ENCODE results near the gene AOPEP. TPM values are rescaled to one million over a fixed set of nuclear protein-coding genes. Genes with fewer than 3 reads are reported as not detected.

The AOPEP gene
- polyA plus RNA-seq, 1 donor from 2014 or later, result 10.0 TPM

DNA sequence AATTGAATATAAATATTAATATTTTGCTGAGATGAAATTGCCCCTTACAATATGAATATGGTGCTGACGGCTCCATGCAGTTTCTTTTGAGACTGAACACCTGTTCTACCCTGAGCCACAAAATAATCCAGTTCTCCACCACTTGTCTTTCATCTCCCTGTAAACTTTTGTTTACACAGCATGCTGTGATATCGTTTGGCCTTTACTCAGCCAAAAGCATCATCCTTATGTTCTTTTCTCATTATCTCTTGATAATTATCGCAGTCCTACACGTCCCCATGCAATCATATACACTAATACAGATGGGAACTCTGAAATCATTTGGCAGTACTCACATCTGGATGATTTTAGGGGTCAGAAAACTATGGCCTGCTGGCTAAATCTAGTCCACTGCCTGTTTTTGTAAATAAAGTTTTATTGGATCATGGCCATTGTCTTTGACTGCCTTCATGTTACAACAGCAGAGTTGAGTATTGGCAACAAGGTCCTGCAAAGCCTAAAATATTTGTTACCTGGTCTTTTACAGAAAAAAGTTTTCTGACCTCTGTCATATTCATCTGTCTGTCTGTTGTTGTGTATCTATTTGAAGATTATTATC is 53.3 kb downstream of the AOPEP start:
- Histone ChIP-seq H3K9ac (ENCODE audit: low read length) (no peak overlapping the region), H2AFZ (ENCODE audit: low read depth, low read length) (no peak overlapping the region), H3K36me3 (ENCODE audit: insufficient read depth, low read length) (no peaks in the 10 kb centered on the region), H4K20me1 (ENCODE audit: insufficient read depth) (no peaks in the 10 kb centered on the region), H3K9me3 (ENCODE audit: low read length) (no peaks in the 10 kb centered on the region), H3K27ac (ENCODE audit: low read length) (peak overlapping the region; percentile 76), H3K4me2 (ENCODE audit: low read length) (peak overlapping the region; percentile 46), H3K4me3 (ENCODE audit: low read length) (peak overlapping the region; percentile 51), H3K79me2 (replicated peaks; ENCODE audit: insufficient read depth, low read length) (no peaks in the 10 kb centered on the region), H3F3A (ENCODE audit: insufficient read depth, low read length, poor library complexity, severe bottlenecking) (no peaks in the 10 kb centered on the region), H3K27me3 (ENCODE audit: insufficient read depth, low read depth, low read length) (no peaks in the 10 kb centered on the region), H3K9me2 (ENCODE audit: insufficient read depth, low read length) (no peaks in the 10 kb centered on the region)
- TF ChIP-seq EZH2 (IDR thresholded peaks at IDR 0.05; ENCODE audit: borderline replicate concordance, insufficient read depth, low read length, poor library complexity, severe bottlenecking), result no peak
- no peak for TF ChIP-seq POLR2AphosphoS5 (IDR thresholded peaks at IDR 0.05)
- no peak for TF ChIP-seq TAF1 (IDR thresholded peaks at IDR 0.05; ENCODE audit: low read depth)
- TF ChIP-seq SMC3 (conservative IDR thresholded peaks at IDR 0.05; ENCODE audit: poor library complexity), result no peak
- TF ChIP-seq, protein P1, sequence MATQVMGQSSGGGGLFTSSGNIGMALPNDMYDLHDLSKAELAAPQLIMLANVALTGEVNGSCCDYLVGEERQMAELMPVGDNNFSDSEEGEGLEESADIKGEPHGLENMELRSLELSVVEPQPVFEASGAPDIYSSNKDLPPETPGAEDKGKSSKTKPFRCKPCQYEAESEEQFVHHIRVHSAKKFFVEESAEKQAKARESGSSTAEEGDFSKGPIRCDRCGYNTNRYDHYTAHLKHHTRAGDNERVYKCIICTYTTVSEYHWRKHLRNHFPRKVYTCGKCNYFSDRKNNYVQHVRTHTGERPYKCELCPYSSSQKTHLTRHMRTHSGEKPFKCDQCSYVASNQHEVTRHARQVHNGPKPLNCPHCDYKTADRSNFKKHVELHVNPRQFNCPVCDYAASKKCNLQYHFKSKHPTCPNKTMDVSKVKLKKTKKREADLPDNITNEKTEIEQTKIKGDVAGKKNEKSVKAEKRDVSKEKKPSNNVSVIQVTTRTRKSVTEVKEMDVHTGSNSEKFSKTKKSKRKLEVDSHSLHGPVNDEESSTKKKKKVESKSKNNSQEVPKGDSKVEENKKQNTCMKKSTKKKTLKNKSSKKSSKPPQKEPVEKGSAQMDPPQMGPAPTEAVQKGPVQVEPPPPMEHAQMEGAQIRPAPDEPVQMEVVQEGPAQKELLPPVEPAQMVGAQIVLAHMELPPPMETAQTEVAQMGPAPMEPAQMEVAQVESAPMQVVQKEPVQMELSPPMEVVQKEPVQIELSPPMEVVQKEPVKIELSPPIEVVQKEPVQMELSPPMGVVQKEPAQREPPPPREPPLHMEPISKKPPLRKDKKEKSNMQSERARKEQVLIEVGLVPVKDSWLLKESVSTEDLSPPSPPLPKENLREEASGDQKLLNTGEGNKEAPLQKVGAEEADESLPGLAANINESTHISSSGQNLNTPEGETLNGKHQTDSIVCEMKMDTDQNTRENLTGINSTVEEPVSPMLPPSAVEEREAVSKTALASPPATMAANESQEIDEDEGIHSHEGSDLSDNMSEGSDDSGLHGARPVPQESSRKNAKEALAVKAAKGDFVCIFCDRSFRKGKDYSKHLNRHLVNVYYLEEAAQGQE (IDR thresholded peaks at IDR 0.05; ENCODE audit: borderline replicate concordance), result no peak
- TF ChIP-seq EP300 (conservative IDR thresholded peaks at IDR 0.05; ENCODE audit: poor library complexity, severe bottlenecking), result no peak
- no peak for TF ChIP-seq RAD21 (conservative IDR thresholded peaks at IDR 0.05)
- TF ChIP-seq MXI1 (conservative IDR thresholded peaks at IDR 0.05; ENCODE audit: poor library complexity, severe bottlenecking), result no peak
- TF ChIP-seq, protein P2, sequence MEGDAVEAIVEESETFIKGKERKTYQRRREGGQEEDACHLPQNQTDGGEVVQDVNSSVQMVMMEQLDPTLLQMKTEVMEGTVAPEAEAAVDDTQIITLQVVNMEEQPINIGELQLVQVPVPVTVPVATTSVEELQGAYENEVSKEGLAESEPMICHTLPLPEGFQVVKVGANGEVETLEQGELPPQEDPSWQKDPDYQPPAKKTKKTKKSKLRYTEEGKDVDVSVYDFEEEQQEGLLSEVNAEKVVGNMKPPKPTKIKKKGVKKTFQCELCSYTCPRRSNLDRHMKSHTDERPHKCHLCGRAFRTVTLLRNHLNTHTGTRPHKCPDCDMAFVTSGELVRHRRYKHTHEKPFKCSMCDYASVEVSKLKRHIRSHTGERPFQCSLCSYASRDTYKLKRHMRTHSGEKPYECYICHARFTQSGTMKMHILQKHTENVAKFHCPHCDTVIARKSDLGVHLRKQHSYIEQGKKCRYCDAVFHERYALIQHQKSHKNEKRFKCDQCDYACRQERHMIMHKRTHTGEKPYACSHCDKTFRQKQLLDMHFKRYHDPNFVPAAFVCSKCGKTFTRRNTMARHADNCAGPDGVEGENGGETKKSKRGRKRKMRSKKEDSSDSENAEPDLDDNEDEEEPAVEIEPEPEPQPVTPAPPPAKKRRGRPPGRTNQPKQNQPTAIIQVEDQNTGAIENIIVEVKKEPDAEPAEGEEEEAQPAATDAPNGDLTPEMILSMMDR (IDR thresholded peaks at IDR 0.05; ENCODE audit: poor library complexity, severe bottlenecking), result no peak

DNA sequence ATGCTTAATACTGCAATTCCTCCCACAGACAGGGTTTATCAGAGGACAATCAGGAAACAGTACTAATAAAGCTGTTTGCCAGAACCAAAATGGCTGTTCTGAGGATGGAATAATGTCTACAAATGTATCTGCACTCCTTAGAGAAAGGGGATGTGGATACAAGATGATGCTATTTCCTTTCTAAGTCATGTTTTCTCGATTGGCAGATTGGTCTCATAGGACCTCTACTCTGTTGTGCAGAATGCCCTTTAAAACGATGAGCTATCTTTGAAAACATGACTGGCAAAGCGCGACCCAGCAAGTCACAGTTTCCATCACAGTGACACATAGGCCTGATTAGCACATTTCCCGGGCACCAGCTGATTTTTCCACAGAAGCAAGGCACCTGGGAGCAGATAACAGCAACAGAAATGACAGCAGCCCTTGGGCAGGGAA is 54.0 kb downstream of the AOPEP start:
- peak overlapping the region; percentile 46 for H3K4me2 ChIP-seq (ENCODE audit: low read length)
- no peaks in the 10 kb centered on the region for H4K20me1 ChIP-seq (ENCODE audit: insufficient read depth)
- TF ChIP-seq POLR2AphosphoS5 (IDR thresholded peaks at IDR 0.05) (peak; percentile 79), SMC3 (conservative IDR thresholded peaks at IDR 0.05; ENCODE audit: poor library complexity) (peak; percentile 27), MXI1 (conservative IDR thresholded peaks at IDR 0.05; ENCODE audit: poor library complexity, severe bottlenecking) (no peak), EZH2 (IDR thresholded peaks at IDR 0.05; ENCODE audit: borderline replicate concordance, insufficient read depth, low read length, poor library complexity, severe bottlenecking) (no peak), EP300 (conservative IDR thresholded peaks at IDR 0.05; ENCODE audit: poor library complexity, severe bottlenecking) (peak; percentile 71), RAD21 (conservative IDR thresholded peaks at IDR 0.05) (no peak), TAF1 (IDR thresholded peaks at IDR 0.05; ENCODE audit: low read depth) (no peak)
- TF ChIP-seq, protein P1 (IDR thresholded peaks at IDR 0.05; ENCODE audit: borderline replicate concordance), result peak; percentile 57
- TF ChIP-seq, protein P2 (IDR thresholded peaks at IDR 0.05; ENCODE audit: poor library complexity, severe bottlenecking), result no peak
- H3K9ac ChIP-seq (ENCODE audit: low read length), result peak overlapping the region; percentile 34
- H3K9me2 ChIP-seq (ENCODE audit: insufficient read depth, low read length), result no peaks in the 10 kb centered on the region
- peak overlapping the region; percentile 22 for H2AFZ ChIP-seq (ENCODE audit: low read depth, low read length)
- H3K27ac ChIP-seq (ENCODE audit: low read length), result peak overlapping the region; percentile 76
- no peaks in the 10 kb centered on the region for H3K36me3 ChIP-seq (ENCODE audit: insufficient read depth, low read length)
- H3K79me2 ChIP-seq (replicated peaks; ENCODE audit: insufficient read depth, low read length), result no peaks in the 10 kb centered on the region
- H3F3A ChIP-seq (ENCODE audit: insufficient read depth, low read length, poor library complexity, severe bottlenecking), result no peaks in the 10 kb centered on the region
- no peaks in the 10 kb centered on the region for H3K27me3 ChIP-seq (ENCODE audit: insufficient read depth, low read depth, low read length)
- H3K4me3 ChIP-seq (ENCODE audit: low read length), result peak overlapping the region; percentile 51
- H3K9me3 ChIP-seq (ENCODE audit: low read length), result no peaks in the 10 kb centered on the region
